Stimulated activated CD4-positive, alpha-beta T cell treated with anti-CD3 and anti-CD28 coated beads, Interleukin-1b, Interleukin-23, amount 100 ng/mL, for 1 hour (primary cell): ENCODE data around the gene GDPD5.

Experiments used
- DNase-seq, 2 donors: peaks; one replicate each; pipeline ENCODE4 v3.0.0-alpha.2; 2020; ENCODE audit warnings: low read depth in 2 of 2

GDPD5 gene

DNA sequence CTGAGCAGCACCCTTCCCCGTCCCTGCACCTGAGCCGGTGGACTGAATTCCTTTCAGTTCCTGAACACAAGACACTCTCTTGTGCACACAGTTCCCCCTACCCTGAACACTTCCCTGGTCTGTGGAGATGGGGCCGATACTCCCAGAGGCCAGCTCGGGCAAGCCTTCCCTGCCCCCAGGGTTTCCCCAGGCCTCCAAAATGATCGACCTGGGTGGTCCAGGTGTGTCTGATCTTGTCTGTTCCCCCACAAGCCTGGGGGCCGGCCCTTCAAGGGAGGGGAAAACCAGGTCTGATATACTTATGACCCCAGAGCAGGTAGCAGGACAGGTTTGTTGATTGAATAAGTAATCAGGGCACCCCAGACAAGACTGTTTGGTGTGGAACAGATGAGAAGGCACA, 52.1 kb downstream of the GDPD5 start:
- DNase-seq = no peak

DNA sequence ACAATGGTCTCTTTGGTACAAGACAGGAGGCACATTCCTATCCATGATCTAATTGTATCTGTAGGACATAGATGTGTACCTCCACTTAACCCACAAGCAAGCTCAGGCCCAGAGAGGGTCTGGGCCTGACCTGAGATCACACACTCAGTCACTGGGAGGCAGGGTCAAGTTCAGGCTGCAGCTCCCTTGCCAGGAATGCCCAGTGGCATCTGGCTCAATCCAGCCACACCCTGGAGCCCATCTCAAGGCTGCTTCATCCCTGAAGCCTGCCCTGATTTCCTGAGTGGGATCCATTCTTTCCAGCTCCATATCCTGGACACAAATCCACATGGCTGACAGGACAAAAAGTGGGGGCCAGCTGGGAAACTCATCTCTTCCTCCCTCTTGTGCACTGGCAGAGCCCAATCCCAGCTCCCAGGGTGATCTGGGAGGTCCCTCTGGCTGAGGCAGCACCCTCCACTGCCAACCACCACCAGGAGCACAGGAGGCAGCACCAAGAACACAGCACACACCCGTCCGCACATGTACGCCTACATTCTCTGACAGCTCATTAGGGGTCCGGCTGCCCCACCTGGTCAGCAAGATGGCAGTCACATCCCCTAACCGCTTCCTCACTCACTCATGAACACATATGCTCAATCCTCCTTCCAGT, 53.5 kb downstream of the GDPD5 start:
- no peak for DNase-seq

DNA sequence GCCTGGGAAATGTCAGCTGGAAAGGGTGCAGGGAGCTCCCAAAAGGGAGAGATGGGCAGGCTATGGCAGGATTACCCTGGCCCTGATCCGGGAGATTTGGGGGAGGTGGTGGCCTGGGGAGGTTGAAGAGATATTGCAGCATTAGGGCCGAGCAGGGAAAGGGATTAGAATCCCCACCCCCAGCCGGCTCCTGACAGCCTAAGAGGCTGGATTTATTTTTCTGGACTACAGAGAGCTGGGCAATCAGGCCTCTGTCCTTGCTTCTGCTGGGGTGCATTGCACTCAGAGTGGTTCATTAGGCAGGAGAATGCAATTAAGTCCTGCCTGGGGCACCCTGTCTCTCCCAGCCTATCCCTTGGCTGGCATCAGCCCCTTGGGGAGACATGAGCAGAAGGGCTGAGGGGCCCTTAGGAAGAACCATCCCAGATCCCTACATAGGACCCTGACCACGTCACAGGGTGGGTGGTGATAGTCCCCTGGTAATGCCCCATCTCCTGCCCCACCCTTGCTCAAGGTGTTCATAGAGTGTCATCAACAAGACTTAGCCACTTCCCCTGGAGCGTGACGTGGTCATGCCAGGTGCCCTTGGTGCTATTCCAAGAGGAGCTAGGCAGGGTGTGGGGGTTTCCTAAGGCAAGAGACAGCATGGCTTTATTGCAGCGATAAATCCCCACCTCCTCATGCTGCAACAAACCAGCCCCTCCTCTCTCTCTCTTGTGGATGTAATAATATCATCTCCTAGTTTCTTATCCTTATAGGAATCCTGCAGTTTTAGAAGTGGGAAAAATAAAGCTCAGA, 54.4 kb downstream of the GDPD5 start:
- no peak for DNase-seq

DNA sequence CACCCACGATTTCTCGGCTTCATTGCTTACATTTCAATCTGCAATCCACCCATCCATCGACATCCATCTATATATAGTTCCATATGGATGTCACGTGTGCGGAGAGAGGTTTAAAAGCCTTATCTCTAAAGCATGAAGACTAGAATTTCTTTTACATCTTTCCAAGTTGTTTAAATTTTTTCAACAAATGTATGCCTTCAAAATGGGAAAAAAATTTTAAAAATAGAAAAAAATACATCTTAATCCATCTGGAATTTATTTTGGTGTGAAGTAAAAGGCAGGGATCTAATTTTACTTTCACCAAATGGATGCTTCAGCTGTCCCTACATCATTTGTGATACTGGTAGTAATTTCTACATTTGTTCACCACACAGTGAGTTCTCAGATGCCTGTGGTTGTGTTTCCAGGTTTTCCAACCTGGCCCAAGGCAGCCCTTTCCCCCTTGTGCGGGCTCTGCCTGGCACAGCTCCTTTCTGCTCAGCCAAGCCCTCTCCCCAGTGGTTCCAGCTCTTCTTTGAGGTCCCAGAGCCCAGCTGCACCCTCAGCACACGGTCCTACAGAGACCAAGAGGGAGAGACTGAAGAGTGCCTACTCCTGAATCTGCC, 55.2 kb downstream of the GDPD5 start:
- no peak for DNase-seq

DNA sequence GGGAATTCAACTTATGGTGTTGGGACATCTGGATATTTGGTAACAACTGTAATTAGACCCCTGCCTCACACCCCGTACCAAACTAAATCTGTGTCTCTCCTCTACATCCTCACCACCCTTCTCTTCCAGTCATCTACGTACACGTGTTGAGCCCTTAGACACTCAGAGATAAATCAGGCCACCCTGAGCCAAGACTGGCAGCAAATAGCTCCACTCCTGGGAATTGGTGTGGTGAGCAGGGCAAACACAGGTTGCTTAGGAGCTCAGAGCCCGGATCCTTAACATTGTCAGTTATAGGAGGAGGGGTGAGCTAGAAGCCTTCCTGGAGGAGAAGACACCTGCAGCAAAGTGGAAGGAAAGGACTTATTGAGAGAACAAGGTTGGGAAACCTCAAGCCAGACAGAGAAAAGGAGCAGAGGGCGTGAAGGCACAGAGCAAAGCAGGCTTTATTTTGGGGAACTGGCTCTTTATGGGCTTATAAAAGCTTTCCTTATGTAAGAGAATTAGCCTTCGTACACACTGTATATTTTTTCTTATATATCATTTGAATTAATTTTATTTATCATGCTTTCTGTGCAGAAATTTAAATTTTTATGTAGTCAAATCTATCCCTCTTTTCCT, 55.8 kb downstream of the GDPD5 start:
- no peak for DNase-seq

DNA sequence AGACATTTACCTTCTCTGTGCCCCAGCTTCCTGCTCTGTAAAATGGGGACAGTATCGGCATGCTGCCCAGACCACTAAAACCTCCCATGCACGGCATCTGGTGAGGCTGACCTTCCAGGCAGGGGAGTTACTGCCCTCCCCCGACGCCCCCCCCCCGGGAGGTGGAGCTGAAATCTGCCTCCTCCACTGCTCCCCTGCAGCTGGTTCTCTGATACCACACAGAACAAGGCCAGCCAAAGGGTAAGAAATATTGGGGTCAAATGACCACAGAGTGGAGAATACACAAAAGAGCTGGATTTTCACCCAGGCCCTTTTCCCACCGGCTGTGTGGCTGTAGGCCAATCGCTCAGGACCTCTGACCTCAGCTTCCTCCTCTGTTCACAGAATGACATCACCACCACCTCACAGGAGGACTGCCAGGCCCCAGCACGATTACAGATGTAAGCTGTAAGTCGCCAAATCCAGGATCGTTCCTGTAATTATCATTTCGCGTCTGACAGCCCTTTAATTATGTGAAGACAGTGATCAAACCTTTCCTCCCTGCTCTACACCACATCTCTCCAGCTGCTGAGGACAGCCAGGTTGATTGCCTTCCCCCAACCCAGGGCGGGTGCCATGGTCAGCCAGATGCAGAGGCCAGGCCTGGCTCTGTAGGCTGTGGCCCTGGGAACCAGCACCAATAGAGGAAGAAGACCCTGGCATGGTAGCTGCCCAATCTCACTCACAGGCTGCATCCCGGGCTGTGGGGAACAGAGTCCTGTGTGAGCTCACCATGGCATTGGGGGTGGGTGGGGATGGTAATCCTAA, 57.0 kb downstream of the GDPD5 start:
- no peak for DNase-seq

DNA sequence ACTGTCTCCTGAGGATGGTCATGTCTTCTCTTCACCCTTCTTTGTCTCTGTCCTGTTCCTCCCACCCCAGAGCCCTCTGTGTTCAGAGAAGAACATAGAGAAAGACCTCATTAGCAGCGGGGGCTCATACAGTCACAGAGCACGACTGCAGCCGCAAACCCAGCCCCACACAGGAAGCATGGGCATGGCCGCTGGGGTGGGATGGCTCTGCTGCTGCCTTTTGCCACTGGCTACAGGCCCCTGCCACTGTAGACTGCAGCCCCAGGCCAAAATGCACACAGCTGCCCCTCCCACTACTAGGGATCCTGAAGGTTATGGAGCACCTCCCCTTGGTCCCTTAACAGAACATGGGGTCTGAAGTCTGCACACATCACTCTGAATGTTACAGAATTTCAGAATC, 57.9 kb downstream of the GDPD5 start:
- no peak for DNase-seq

DNA sequence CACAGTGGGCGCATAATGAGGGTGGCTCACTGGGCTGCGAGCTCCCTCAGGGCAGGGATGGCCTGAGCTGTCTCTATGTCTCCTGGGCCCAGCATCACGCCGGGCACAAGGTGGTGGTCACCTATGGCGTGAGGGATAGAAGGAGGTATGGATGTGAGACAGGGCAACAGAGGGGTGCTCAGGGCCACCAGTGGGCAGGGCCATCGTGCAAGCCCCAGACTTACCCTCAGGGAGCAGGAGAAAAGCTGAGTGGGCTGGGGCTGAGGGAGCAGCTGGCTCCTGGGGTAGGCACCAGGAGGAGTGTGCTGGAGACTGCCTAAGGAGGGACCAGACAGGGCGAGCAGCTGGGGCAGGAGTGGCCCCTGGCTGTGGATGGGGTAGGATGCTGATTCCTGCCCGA, 58.4 kb downstream of the GDPD5 start:
- no peak for DNase-seq

DNA sequence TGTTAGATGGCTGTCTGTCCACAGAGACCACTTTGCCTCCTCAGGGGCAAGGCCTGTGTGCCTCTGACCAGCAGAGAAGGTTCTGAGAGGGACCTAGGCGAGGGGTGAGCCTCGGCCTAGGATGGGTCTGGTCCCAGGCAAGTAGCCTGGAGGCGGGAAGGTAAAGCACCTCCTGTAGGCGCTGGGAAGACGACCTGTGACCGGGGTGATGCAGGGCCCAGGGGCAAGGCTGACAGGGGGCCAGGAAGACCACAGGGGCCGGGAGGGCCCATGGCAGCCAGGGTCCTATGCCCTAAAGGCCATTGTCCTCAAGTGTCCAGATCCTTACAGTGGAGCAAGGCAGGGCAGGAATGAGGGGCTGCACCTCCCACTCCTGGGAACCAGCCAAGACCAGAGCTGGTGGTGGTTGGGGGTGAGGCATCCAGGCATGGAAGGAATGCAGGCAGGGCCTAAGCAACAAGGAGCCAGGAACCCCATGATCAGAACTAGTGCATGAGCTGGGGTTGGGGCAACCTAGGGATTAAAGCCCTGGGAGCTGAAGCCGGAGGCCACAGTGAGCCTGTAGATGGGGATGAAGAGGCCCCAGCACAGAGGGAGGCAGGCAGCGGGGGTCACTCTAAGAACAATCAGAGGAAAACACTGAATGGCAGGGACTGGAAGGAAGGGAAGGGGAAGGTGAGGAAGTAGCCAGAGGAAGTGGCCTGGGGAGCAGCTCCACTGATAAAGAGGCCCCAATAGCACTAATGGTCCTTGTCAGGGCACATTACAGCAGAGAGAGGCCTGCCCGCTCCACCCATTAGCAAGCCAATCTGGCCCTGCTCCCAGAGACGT, 59.8 kb downstream of the GDPD5 start:
- DNase-seq = no peak

DNA sequence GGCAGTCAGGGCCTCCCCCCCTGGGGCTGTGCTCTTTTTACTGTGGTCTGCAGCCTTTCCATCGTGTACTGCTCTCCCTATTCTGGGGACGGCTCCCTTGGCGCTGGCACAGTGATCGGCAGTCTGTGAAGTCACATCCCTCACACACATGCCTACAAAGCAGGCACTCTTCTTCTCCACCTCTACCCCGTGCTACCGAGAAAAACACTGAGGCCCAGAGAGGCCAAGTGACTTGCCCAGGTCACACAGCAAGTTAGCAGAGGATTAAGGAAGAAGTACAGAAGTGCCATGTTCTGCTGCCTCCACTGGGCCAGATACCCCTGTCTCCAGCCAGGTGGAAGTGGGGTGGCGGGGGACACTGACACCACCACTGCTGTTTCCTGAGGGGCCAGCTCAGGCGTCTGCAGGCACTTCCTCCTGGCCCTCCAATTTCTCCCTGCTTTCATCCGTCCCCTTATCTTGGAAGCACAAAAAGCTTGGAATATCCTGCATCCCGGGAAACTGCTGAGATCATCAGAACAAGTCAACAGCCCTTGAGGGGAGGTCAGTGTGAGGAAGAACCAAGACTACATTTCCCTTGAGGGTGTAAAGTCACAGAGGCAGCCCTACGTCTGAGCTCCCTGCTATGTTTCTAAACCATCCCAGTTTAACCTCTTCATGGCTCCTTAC, 62.5 kb downstream of the GDPD5 start:
- DNase-seq = no peak

DNA sequence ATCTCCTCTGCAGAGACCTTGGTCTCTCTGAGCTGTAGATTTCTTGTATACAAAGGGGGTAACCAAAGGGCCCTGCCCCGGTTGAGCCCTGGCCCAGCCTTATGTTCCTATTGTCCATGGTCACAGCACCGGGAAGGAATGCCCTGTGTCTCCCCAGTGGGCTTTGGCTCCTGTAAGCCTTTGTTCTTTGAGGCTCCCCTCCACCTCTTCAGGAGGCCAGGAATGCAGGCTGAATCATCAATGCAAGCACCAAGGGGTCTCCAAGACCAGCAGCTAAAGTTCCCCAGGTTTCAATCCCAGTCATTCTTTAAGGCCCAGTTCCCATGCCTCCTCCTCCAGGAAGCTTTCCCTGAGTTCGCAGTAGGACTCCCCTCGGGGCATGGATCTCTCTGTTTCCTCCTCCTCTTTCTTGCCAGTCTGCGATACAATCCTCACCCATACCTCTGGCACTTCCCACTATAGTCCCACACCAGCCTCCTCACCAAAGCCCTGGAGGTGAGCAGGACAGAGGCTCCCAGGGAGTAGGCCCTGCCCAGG, 63.6 kb downstream of the GDPD5 start:
- DNase-seq = no peak

DNA sequence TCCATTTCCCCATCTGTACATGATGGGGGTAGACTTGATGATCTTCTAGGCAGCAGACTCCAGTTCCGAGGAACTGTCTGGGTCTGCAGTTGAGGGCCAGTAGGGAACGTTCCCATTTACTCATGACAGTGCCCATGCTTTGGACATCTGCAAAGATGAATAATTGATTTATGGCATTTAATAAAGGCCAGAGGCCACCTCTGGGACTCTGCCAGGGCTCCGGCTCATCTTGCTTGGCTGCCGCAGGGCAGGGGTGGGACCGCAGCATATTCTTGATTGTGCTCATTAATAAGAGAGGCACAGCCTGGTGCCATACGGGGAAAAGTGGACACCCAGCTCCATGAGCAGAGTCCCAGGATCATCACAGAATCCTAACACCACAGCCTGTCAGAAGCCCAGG, 64.6 kb downstream of the GDPD5 start:
- DNase-seq = no peak

DNA sequence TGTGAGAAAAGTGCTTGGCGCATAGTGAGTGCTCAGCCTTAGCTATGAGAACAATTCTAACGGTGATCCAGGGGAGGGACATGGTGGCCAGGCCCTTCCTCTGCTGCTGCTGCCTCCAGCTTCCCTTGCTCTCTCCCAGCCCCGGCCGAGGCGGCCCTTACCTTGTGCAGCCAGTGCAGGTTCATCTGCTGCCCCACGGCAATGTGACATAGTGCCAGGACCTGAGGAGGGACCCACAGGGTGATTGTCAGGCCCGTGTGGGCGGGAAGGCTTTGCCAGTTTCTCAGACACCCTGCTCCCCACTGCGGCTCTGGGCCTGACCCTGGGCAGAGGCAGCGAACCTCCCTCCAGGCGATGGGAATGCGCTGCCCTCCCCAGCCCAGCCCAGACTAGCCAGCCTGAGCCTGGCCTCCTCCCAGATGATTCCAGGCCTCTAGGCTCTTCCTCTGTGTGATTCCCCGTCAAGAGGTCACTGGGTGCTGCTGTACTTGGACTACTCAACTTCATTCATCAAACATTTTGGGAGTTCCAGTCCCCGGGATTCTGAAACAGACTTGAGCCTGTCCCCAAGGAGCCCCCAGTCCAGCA, 69.1 kb downstream of the GDPD5 start:
- no peak for DNase-seq

DNA sequence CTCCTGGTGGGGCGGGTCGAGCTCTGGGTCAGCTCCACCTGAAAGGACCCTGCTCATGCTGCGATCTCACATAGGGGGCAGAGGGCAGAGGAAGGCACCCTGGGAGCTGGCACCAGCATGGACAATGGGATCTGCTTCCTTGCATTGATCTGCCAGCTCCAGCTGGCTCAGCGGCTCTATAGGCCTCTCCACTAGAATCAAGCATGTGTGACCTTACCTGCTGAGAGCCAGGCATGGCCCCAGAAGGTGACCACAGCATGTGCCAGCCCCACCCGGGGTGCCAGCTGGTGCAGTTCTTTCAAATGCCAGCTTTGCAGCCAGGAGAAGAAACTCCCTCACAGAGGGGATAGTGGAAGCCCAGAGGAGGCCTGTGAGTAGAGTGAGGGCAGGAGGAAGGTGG, 70.8 kb downstream of the GDPD5 start:
- DNase-seq = no peak

DNA sequence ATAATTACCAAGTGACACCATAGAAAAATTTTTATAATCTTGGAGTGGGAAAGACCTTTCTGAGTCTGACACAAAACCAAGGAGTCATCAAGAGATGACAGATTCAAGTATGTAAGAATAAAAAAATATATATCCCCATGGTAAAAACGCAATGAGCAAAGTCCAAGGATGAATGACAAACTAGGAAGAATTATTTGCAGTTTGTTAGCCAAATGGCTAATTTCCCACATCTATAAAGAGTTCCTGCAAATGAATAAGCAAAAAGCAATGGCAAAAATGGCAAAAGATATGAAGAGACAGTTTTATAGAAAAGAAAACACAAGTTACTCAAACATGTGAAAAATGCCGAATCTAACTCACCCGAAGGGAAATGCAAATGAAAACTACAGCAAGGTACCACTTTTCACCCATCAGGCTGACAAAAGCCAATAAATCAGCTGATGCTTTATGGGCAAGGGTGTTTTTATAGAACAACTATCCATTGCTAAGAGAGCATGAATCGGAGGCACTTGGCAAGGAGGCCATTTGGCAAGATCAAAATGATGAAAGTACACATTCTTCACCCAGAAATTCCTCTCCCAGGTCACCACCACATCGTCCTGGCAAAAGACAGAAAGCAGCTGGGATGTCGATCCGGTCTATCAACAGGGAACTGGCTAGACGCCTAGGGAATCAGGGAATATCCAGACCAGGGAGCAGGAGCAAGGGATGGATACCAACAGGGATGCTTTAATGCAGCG, 71.7 kb downstream of the GDPD5 start:
- DNase-seq = no peak

DNA sequence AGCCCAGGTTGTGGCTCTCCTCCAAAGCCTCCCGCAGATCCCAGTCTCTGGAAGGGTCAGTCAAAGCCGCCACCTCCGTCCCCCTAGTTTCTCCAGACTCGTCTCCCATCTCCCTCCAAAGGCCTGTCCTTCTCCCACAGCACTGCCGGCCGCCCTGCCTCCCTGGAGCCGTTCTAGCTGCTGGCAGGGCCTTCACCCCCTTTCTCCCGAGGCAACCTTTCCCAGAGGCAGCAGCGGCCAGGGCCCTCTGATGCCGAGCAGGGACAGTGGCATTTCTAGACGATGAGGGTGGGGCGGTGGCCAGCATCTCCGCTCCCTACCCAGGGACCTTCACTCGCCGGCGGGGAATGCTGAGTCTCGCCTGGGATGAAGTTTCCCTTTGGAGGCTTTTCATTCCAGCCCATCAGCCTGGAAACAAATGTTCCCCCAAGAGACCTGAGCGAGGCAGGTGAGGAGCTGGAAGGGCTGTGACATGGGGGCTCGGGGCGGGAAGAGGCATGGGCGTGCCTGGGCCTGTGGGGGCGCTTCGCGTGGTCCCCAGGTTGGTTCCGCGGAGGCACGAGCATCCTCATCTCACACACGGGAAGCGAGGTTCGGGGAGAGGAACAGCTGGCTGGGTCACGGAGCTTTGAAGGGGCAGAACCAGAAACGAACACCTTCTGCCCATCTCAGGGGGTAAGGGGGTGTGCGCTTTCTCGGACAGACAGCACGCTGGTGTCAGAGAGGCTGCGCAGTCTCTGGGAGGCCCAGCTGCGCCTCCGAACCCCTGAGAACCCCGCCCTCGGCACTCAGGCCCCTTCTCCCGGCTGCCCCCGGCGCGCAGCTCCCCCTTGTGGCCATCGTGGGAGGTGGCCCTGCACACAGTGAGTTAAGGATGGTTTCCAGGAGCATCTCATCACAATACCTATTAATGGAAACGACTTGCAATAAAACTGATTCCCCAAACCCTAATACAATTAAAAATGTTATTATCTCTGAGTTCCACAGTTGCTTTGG, 74.6 kb downstream of the GDPD5 start:
- no peak for DNase-seq

DNA sequence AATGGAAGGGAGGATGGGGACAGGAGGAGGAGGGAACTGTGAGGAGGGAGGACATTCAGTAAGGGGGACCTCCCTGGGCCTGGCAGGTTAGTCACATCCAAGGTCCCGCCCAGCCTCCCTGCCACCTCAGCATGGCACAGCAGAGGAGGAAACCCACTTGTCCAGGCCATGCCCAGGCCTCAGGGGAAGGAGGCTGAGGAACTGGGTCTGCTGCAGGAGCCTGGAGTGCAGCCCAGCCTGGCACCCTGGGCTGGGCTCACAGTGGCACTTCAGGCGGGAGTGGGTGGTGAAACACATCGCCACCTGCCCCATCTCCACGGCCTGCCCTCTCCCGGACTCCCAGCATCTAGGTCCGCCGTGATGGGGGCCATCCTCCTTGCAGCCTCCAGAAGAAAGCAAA, 75.5 kb downstream of the GDPD5 start:
- DNase-seq = no peak

DNA sequence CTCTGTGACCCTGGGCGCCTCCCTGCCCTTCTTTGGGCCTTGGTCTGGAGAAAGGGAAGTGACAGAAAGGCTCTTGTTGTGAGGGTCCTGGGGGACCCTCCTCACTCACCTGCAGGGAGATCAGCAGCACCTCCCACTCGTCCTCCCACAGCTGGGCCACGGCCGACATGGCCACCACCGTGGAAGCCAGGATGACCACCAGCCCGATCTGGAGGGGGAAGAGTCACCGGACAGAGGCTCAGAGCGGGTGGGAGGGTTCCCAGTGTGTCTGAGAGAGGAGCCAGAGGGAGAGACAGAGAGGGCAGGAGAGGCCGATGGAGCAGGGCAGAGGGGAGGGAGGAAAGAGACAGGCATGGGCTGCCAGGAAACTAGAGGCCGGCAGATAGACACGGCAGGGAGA, 76.0 kb downstream of the GDPD5 start:
- DNase-seq = no peak
